HG03139 (cell line): ENCODE data around the gene MIA3.
"Not testable (repeated sequence)": the region's sequence is repeated elsewhere in the genome, so short reads cannot be mapped to it uniquely, and the experiment has no call there.

Experiments used
- ATAC-seq: cut with Tn5 transposase; IDR thresholded peaks from one replicate; pipeline ENCODE4 v1.9.1; 2021; ENCODE audit not compliant: unreplicated experiment

The MIA3 gene

GRCh38 chr1:222656391-222657155, 38.7 kb downstream of the MIA3 start:
- ATAC-seq = no peak

GRCh38 chr1:222657899-222658298, 40.0 kb downstream of the MIA3 start:
- ATAC-seq = no peak

GRCh38 chr1:222663431-222663934, 45.6 kb downstream of the MIA3 start:
- ATAC-seq = no peak

GRCh38 chr1:222665964-222666363, 48.1 kb downstream of the MIA3 start:
- no peak for ATAC-seq

- ATAC-seq = not testable (repeated sequence)
Observed at GRCh38 chr1:222668184-222668583, 50.3 kb downstream of the MIA3 start.

GRCh38 chr1:222669107-222669506, 51.2 kb downstream of the MIA3 start:
- ATAC-seq = not testable (repeated sequence)

GRCh38 chr1:222670110-222670509, 52.2 kb downstream of the MIA3 start:
- no peak for ATAC-seq

GRCh38 chr1:222680080-222680479, 62.2 kb downstream of the MIA3 start:
- ATAC-seq = no peak

GRCh38 chr1:222691016-222691415, 73.1 kb downstream of the MIA3 start:
- no peak for ATAC-seq

- ATAC-seq = no peak
Observed at GRCh38 chr1:222694927-222695326, 77.0 kb downstream of the MIA3 start.

- no peak for ATAC-seq
Observed at GRCh38 chr1:222696741-222697140, 78.8 kb downstream of the MIA3 start.

GRCh38 chr1:222697203-222697602, 79.3 kb downstream of the MIA3 start:
- no peak for ATAC-seq

GRCh38 chr1:222697826-222698225, 79.9 kb downstream of the MIA3 start:
- ATAC-seq = no peak

- no peak for ATAC-seq
Observed at GRCh38 chr1:222702210-222702609, 84.3 kb downstream of the MIA3 start.

- no peak for ATAC-seq
Observed at GRCh38 chr1:222704260-222704659, 86.4 kb downstream of the MIA3 start.

- ATAC-seq = no peak
Observed at GRCh38 chr1:222706815-222707214, 88.9 kb downstream of the MIA3 start.

GRCh38 chr1:222709700-222710153, 91.8 kb downstream of the MIA3 start:
- no peak for ATAC-seq

GRCh38 chr1:222711319-222712252, 93.7 kb downstream of the MIA3 start:
- peak; percentile 34 for ATAC-seq

GRCh38 chr1:222712253-222713090, 94.6 kb downstream of the MIA3 start, which contains the start of the genes AIDA and BROX:
AIDA (minus strand) TSS chr1:222712491; CDS start chr1:222712317, 174 bp downstream.
BROX (plus strand) TSS chr1:222712564; CDS start chr1:222715700, 3,136 bp downstream.
- peak; percentile 75 for ATAC-seq
